Measurements from ENCODE around the gene CTNND2.

CTNND2 gene

DNA sequence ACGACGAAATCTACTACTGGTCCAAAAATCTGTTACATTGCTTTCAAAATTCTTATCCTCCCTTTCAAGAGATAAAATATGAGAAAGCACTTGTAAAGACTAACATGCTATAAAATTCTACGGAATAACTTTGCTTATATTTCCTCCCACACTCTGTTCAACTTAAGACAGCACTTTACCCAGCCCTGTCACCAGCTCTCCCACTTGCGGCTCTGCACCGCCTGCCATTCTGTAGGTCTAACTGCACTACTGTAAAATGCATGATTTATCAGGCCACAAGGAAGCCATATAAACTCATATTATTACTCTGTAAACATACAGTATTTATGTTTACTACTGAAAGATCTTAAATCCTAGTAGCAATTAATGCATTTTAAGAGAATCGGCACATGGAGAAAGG is 11.4 kb downstream of the CTNND2 start:
- no peaks in the 10 kb centered on the region for H3K79me2 ChIP-seq (ENCODE audit: low read length)
- H3K9ac ChIP-seq (ENCODE audit: low read length) = no peak overlapping the region
- no peaks in the 10 kb centered on the region for H3F3A ChIP-seq (ENCODE audit: insufficient read depth, low read length)
- TF ChIP-seq, protein P1, sequence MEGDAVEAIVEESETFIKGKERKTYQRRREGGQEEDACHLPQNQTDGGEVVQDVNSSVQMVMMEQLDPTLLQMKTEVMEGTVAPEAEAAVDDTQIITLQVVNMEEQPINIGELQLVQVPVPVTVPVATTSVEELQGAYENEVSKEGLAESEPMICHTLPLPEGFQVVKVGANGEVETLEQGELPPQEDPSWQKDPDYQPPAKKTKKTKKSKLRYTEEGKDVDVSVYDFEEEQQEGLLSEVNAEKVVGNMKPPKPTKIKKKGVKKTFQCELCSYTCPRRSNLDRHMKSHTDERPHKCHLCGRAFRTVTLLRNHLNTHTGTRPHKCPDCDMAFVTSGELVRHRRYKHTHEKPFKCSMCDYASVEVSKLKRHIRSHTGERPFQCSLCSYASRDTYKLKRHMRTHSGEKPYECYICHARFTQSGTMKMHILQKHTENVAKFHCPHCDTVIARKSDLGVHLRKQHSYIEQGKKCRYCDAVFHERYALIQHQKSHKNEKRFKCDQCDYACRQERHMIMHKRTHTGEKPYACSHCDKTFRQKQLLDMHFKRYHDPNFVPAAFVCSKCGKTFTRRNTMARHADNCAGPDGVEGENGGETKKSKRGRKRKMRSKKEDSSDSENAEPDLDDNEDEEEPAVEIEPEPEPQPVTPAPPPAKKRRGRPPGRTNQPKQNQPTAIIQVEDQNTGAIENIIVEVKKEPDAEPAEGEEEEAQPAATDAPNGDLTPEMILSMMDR (IDR thresholded peaks at IDR 0.05; ENCODE audit: low read length) = no peak
- TF ChIP-seq EZH2phosphoT487 (IDR thresholded peaks at IDR 0.05; ENCODE audit: low read length) (no peak), EZH2 (optimal IDR thresholded peaks at IDR 0.05; ENCODE audit: low read depth, low read length) (no peak)
- H4K20me1 ChIP-seq (ENCODE audit: insufficient read depth, low read length) = no peaks in the 10 kb centered on the region
- H3K4me1 ChIP-seq (ENCODE audit: low read length) = no peaks in the 10 kb centered on the region
- no peaks in the 10 kb centered on the region for H3K9me3 ChIP-seq (replicated peaks; ENCODE audit: insufficient read depth, low read length)
- no peak overlapping the region for H3K27ac ChIP-seq (ENCODE audit: low read length)
- H3K36me3 ChIP-seq (replicated peaks; ENCODE audit: insufficient read depth, low read length) = no peaks in the 10 kb centered on the region
- no peak overlapping the region for H3K4me2 ChIP-seq (ENCODE audit: low read depth, low read length)
- H3K27me3 ChIP-seq (replicated peaks; ENCODE audit: insufficient read depth, low read length) = no peaks in the 10 kb centered on the region
- H3K9me2 ChIP-seq (replicated peaks; ENCODE audit: insufficient read depth, low read length) = no peaks in the 10 kb centered on the region
- no peak overlapping the region for H3K4me3 ChIP-seq (ENCODE audit: low read length)
- no peak overlapping the region for H2AFZ ChIP-seq (ENCODE audit: low read length)
- no peak for DNase-seq

DNA sequence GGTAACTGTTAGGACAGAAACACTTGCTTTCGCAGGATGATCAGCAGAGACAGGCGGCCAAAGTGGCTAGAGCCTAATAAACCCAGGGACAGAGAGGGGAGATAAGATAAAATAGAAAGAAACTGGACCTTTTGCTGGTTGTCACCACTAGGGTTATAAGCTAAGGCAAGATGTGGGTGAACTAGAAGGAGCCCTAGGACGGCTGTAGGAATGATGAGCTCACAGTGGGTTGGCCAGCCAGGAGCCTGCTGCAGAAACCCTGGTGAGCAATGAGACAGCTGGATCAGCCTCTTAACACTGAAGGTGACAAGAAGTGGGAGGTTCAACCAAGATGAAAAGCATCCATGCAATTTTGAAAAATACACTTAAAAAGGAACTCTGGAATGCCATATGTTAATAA is 13.5 kb downstream of the CTNND2 start:
- TF ChIP-seq EZH2phosphoT487 (IDR thresholded peaks at IDR 0.05; ENCODE audit: low read length) (no peak), EZH2 (optimal IDR thresholded peaks at IDR 0.05; ENCODE audit: low read depth, low read length) (no peak)
- TF ChIP-seq, protein P1 (IDR thresholded peaks at IDR 0.05; ENCODE audit: low read length) = no peak
- Histone ChIP-seq H3K4me3 (ENCODE audit: low read length) (no peak overlapping the region), H3K27me3 (replicated peaks; ENCODE audit: insufficient read depth, low read length) (no peaks in the 10 kb centered on the region), H4K20me1 (ENCODE audit: insufficient read depth, low read length) (no peaks in the 10 kb centered on the region), H3K4me2 (ENCODE audit: low read depth, low read length) (no peak overlapping the region), H3K9me3 (replicated peaks; ENCODE audit: insufficient read depth, low read length) (no peaks in the 10 kb centered on the region), H3F3A (ENCODE audit: insufficient read depth, low read length) (no peaks in the 10 kb centered on the region), H2AFZ (ENCODE audit: low read length) (no peak overlapping the region), H3K4me1 (ENCODE audit: low read length) (no peaks in the 10 kb centered on the region), H3K9me2 (replicated peaks; ENCODE audit: insufficient read depth, low read length) (no peaks in the 10 kb centered on the region), H3K27ac (ENCODE audit: low read length) (no peak overlapping the region), H3K36me3 (replicated peaks; ENCODE audit: insufficient read depth, low read length) (no peaks in the 10 kb centered on the region), H3K9ac (ENCODE audit: low read length) (no peak overlapping the region), H3K79me2 (ENCODE audit: low read length) (no peaks in the 10 kb centered on the region)
- DNase-seq = no peak

DNA sequence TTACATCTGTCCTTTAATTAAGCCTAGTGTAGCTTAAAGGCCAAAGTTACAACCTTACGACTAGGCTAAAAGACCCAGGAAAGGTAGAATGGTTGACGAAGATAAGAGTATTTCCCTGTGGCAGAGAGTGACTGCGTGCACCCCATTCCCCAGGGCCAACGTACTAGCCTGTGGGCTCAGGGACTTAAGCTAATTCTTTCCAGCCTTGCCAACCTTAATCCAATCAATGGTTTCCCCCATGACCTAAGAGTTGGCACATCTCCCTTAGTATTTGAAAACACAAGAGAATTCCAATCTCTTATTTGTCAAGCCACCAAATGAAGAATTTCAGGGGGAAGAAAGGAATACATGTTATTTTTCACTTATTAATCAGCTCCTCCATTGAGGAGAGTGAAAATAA is 16.0 kb downstream of the CTNND2 start:
- no peak overlapping the region for H3K4me3 ChIP-seq (ENCODE audit: low read length)
- H3F3A ChIP-seq (ENCODE audit: insufficient read depth, low read length) = no peaks in the 10 kb centered on the region
- H3K36me3 ChIP-seq (replicated peaks; ENCODE audit: insufficient read depth, low read length) = no peaks in the 10 kb centered on the region
- H3K9me2 ChIP-seq (replicated peaks; ENCODE audit: insufficient read depth, low read length) = no peaks in the 10 kb centered on the region
- no peaks in the 10 kb centered on the region for H3K27me3 ChIP-seq (replicated peaks; ENCODE audit: insufficient read depth, low read length)
- no peaks in the 10 kb centered on the region for H3K79me2 ChIP-seq (ENCODE audit: low read length)
- TF ChIP-seq, protein P1 (IDR thresholded peaks at IDR 0.05; ENCODE audit: low read length) = no peak
- TF ChIP-seq EZH2 (optimal IDR thresholded peaks at IDR 0.05; ENCODE audit: low read depth, low read length) (no peak), EZH2phosphoT487 (IDR thresholded peaks at IDR 0.05; ENCODE audit: low read length) (no peak)
- H3K4me2 ChIP-seq (ENCODE audit: low read depth, low read length) = no peak overlapping the region
- no peaks in the 10 kb centered on the region for H4K20me1 ChIP-seq (ENCODE audit: insufficient read depth, low read length)
- no peak for DNase-seq
- no peak overlapping the region for H3K9ac ChIP-seq (ENCODE audit: low read length)
- no peaks in the 10 kb centered on the region for H3K9me3 ChIP-seq (replicated peaks; ENCODE audit: insufficient read depth, low read length)
- no peak overlapping the region for H2AFZ ChIP-seq (ENCODE audit: low read length)
- H3K27ac ChIP-seq (ENCODE audit: low read length) = no peak overlapping the region
- H3K4me1 ChIP-seq (ENCODE audit: low read length) = no peaks in the 10 kb centered on the region
